Tibial nerve (tissue), 4 donors: ENCODE data around the gene NAPSA. TPM values are rescaled to one million over a fixed set of nuclear protein-coding genes. Genes with fewer than 3 reads are reported as not detected.

Source experiments
- DNase-seq, 2 donors: peaks; one replicate each; pipeline ENCODE4 v3.0.0-alpha.2; 2019; ENCODE audit warnings: low spot score in 2 of 2
- H3K27ac ChIP-seq, 4 donors: fragments of 200-600 bp; sonication (generic) in 3 of 4; one replicate each; pipeline ENCODE4 v1.5.1; 2017 to 2019; ENCODE audit warnings: mild to moderate bottlenecking in 1 of 4
- H3K27me3 ChIP-seq, 2 donors: fragments of 200-600 bp; sonication (generic) in 1 of 2; one replicate each; pipeline versions ENCODE4 v1.5.1 to v1.6.0; 2017 to 2019
- H3K36me3 ChIP-seq, 3 donors: fragments of 200-600 bp; sonication (generic); one replicate each; pipeline ENCODE4 v1.5.1; 2018 to 2019
- H3K4me1 ChIP-seq, 4 donors: fragments of 200-600 bp; sonication (generic) in 3 of 4; one replicate each; pipeline ENCODE4 v1.5.1; 2017 to 2019
- H3K4me3 ChIP-seq, 4 donors: fragments of 200-600 bp; sonication (generic) in 3 of 4; one replicate each; pipeline ENCODE4 v1.5.1; 2017 to 2019; ENCODE audit warnings: mild to moderate bottlenecking in 1 of 4, moderate library complexity in 1 of 4
- H3K9me3 ChIP-seq, 4 donors: fragments of 200-600 bp; sonication (generic) in 3 of 4; one replicate each; pipeline ENCODE4 v1.5.1; 2017 to 2019
- EP300 ChIP-seq, 2 donors: sonication (generic); formaldehyde crosslinking; IDR thresholded peaks; one replicate each; pipeline ENCODE4 v1.6.1; 2017; ENCODE audit warnings: antibody characterized with exemption in 2 of 2, mild to moderate bottlenecking in 1 of 2
- POLR2A ChIP-seq, 2 donors: fragments of 450-650 bp; IDR thresholded peaks; one replicate each; pipeline ENCODE4 v1.6.1; 2017; ENCODE audit warnings: antibody characterized with exemption in 2 of 2, mild to moderate bottlenecking in 2 of 2, moderate library complexity in 2 of 2
- whole genome bisulfite sequencing, 2 donors: methylation state at CpG; one replicate each; pipeline ENCODE4 v1.1.5; 2018; 5-methylcytosine and 5-hydroxymethylcytosine counted together
- total RNA-seq, 4 donors: library from RNA; depleted of rRNA; stranded (reverse); fragments of >200 nt; gene quantifications; one replicate each; pipeline ENCODE4 v1.1.0, GENCODE V29; 2016
- TF ChIP-seq, protein P1 (sequence below), 5 experiments: fragments of 200-600 bp in 3 of 5; fragments of 450-650 bp in 2 of 5; sonication (generic) in 3 of 5; IDR thresholded peaks; one replicate each; pipeline ENCODE4 v1.5.1; 2016 to 2019; ENCODE audit warnings: antibody characterized with exemption in 5 of 5, mild to moderate bottlenecking in 3 of 5, moderate library complexity in 2 of 5

The NAPSA gene
- total RNA-seq, 4 donors from 2014 or later, result 0.39 to 2.1 TPM; not detected in 2

DNA sequence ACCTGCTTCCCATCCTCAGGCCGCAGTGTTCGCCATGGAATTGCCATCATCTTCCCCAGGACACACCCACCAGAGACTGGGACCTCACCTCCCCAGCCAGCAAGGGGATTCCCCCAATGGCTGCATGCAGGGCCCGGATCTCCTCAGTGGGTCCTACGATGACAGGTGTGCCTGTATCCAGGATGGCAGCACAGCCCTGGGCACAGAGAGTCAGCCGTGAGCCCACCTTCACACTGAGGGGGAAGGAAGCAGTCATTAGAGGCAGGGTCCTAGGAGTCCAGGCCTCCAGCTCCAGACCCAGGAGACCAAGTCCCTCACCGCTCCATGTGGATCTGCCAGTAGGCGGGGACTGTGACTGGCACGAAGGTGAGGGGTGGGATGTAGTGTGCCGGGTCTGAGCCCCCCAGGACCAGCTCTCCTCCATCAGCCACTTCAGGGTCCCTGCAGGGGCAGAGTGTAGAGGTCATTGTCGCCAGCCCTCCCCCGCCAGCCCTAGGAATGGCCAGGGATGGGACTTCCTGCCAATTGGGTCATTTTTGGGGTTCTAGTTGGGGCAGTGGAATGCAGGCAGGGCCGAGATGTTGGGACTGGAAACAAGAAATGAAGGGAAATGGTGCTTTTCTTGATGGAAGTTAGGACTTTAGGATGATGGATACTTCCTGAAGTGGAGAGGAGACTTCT lies 30.6 kb downstream of the NAPSA start:
- WGBS, 2 donors, result 92 to 95% methylated on average over 12 of the region's 12 CpGs
- no peaks in the 10 kb centered on the region for H3K36me3 ChIP-seq

DNA sequence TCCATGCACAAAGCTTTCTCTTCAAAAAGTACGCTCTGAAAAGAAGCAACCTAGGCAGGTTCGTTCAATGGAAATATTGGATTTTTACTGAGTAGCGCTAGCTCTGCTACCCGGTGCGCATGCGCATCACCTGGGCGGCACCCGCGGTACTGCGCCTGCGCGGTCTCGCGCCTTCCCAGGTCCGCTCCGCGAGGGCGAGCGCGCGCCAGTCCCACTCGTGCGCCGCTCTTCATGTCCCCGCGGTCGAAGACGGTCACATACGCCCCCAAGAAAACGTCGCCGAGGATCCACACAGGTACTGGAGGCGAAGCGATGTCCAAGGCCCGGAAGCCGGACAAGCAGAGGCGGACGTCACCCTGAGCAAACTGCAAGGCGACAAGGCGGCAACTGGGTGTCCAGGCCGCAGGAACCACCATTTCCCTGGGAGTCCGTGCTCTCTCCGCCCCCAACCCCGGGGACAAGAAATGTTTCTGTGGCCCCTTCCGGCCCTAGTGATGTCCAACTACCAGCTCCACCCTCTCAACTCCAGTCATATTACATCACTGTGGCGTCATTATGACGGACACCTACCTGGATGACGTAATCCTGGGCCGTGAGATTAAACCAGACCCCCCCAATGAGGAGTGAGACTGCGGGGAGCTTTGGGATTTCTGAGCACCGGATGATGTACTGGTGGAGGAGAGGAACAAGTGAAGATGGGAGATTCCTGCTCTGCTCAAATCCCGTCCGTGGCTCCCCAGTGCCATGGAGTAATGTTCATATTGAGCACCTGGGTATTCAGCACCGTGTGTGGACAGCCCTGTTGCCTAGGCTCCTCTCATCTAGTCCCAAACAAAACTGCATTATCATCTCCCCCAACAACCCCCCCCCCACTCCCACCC lies 31.5 kb downstream of the NAPSA start:
- TF ChIP-seq POLR2A (IDR thresholded peaks at IDR 0.05) (peak; percentile 43 to 55), EP300 (IDR thresholded peaks at IDR 0.05) (peak; percentile 51 to 89)
- TF ChIP-seq, protein P1, sequence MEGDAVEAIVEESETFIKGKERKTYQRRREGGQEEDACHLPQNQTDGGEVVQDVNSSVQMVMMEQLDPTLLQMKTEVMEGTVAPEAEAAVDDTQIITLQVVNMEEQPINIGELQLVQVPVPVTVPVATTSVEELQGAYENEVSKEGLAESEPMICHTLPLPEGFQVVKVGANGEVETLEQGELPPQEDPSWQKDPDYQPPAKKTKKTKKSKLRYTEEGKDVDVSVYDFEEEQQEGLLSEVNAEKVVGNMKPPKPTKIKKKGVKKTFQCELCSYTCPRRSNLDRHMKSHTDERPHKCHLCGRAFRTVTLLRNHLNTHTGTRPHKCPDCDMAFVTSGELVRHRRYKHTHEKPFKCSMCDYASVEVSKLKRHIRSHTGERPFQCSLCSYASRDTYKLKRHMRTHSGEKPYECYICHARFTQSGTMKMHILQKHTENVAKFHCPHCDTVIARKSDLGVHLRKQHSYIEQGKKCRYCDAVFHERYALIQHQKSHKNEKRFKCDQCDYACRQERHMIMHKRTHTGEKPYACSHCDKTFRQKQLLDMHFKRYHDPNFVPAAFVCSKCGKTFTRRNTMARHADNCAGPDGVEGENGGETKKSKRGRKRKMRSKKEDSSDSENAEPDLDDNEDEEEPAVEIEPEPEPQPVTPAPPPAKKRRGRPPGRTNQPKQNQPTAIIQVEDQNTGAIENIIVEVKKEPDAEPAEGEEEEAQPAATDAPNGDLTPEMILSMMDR (IDR thresholded peaks at IDR 0.05), result peak in 2 of 5 experiments; percentile 25 to 26
- Histone ChIP-seq H3K27me3 (peaks cover 0 to 66% of the 10 kb centered on the region in 2 donors), H3K4me1 (peaks cover 0 to 51% (median 12%) of the 10 kb centered on the region in 4 donors), H3K4me3 (peak overlapping the region; percentile 31 to 65 (median 50)), H3K27ac (peak overlapping the region; percentile 21 to 87 (median 72)), H3K9me3 (no peaks in the 10 kb centered on the region), H3K36me3 (no peaks in the 10 kb centered on the region)
- peak in 1 of 2 donors; percentile 36 for DNase-seq
- WGBS, 2 donors, result 18 to 28% methylated on average over 18 to 35 of the region's 54 CpGs

More for the DNA sequence above, 30.6 kb downstream of the NAPSA start:
- H3K27me3 ChIP-seq, result peaks cover 0 to 57% of the 10 kb centered on the region in 2 donors
- H3K27ac ChIP-seq, result no peak overlapping the region
- TF ChIP-seq, protein P1 (IDR thresholded peaks at IDR 0.05), result no peak
- DNase-seq, result no peak
- H3K9me3 ChIP-seq, result no peaks in the 10 kb centered on the region
- peaks cover 0 to 42% (median 10%) of the 10 kb centered on the region in 4 donors for H3K4me1 ChIP-seq
- no peak overlapping the region for H3K4me3 ChIP-seq

DNA sequence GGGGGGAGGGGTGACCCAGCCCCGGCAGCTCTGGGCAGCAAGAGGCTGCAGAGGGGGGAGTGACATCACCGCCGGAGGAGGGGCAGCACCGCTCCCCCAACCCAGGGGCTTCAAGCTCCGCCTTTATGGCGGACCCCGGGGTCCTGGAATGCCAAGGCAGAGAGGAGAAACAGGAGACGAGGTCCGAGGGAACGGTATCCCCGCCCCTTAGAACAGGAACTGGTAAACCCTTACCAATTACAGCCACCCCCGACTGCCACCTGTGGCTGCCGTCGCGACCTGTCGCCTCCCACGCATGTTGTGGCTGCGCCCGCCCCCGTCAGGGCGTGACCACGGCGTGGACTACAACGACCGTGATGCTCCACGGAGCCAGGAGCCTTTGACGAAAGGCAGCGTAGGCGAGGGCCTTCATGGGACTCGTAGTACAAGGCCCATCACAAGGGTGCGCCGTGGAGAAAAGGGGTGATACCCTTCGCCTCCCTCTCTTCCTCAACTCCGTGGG lies 32.2 kb downstream of the NAPSA start:
- Histone ChIP-seq H3K4me3 (peak overlapping the region; percentile 31 to 65 (median 50)), H3K27ac (peak overlapping the region in 3 of 4 donors; percentile 71 to 87 (median 84)), H3K27me3 (peaks cover 0 to 67% of the 10 kb centered on the region in 2 donors), H3K4me1 (peaks cover 0 to 51% (median 12%) of the 10 kb centered on the region in 4 donors), H3K36me3 (no peaks in the 10 kb centered on the region), H3K9me3 (no peaks in the 10 kb centered on the region)
- TF ChIP-seq EP300 (IDR thresholded peaks at IDR 0.05) (no peak), POLR2A (IDR thresholded peaks at IDR 0.05) (no peak)
- TF ChIP-seq, protein P1 (IDR thresholded peaks at IDR 0.05), result no peak
- 2 to 3% methylated on average over 20 to 24 of the region's 34 CpGs for WGBS, 2 donors
- DNase-seq, result peak; percentile 45 to 50

DNA sequence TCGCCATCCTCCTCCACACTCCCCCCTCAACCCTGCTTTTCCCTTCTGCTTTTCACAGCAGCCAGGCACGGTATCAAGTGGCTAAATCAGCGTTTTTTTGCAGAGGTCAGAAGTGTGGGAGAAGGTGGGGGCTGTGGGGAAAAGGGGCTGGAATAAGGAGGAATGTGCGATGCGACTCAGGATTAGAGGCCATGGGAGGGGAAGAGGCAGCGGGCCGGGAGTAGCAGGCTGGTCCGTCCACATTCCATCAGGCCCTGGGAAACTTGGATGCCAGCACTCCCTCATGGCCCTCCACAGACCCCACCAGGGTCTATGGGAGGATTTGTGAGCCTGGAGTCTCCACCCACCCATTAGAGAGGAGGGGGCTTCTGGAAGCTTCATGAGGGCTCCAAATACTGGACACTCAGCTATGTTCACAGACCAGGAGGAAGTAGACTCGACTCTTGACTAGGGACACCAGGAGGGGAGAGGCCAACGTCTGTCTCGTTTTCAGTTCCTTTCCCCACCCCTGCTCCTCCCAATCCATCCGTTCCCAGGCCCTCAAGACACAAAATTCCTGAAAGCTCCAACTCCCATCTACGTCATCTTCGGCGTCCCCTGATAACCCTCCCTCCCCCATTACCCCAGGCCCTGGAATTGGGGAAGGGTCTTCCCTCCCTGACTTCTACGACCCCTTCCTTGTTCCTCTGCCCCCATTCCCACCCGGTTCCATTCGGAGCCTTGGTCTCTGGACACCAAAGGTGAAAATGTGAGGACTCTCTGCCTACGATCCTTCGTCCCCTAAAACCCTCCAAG lies 33.0 kb downstream of the NAPSA start:
- Histone ChIP-seq H3K27ac (peak overlapping the region in 3 of 4 donors; percentile 71 to 87 (median 84)), H3K36me3 (no peaks in the 10 kb centered on the region), H3K27me3 (peaks cover 0 to 74% of the 10 kb centered on the region in 2 donors), H3K4me1 (peaks cover 0 to 51% (median 12%) of the 10 kb centered on the region in 4 donors), H3K4me3 (peak overlapping the region in 3 of 4 donors; percentile 49 to 65 (median 51)), H3K9me3 (no peaks in the 10 kb centered on the region)
- no peak for DNase-seq
- 4% methylated on average over 20 of the region's 20 CpGs for WGBS, 2 donors
- TF ChIP-seq EP300 (IDR thresholded peaks at IDR 0.05) (no peak), POLR2A (IDR thresholded peaks at IDR 0.05) (no peak)
- TF ChIP-seq, protein P1 (IDR thresholded peaks at IDR 0.05), result no peak
